Transverse colon (tissue), 4 donors: ENCODE data around the gene PTPRR. TPM values are rescaled to one million over a fixed set of nuclear protein-coding genes. Genes with fewer than 3 reads are reported as not detected.

ENCODE experiments used
- DNase-seq: peaks from one replicate; pipeline ENCODE4 v3.0.0-alpha.2; 2019
- H3K27ac ChIP-seq, 4 donors: fragments of 200-600 bp; sonication (generic); 2 replicates each; pipeline ENCODE4 v1.5.1; 2016 to 2018; ENCODE audit warnings: inconsistent platforms in 4 of 4
- H3K27me3 ChIP-seq: fragments of 200-600 bp; sonication (generic); 2 replicates; pipeline ENCODE4 v1.5.1; 2017; ENCODE audit warnings: inconsistent platforms
- H3K36me3 ChIP-seq, 4 donors: fragments of 200-600 bp; sonication (generic); 2 replicates each; pipeline ENCODE4 v1.5.1; 2017 to 2019; ENCODE audit warnings: inconsistent platforms in 4 of 4
- H3K4me1 ChIP-seq, 4 donors: fragments of 200-600 bp; sonication (generic); 2 replicates each; pipeline ENCODE4 v1.5.1; 2017 to 2020; ENCODE audit warnings: inconsistent platforms in 4 of 4
- H3K4me3 ChIP-seq, 4 donors: fragments of 200-600 bp; sonication (generic); 1 replicate in 1 of 4; 2 replicates in 3 of 4; pipeline versions ENCODE4 v1.5.1 to v1.6.1; 2017 to 2019; ENCODE audit warnings: inconsistent platforms in 4 of 4
- H3K9me3 ChIP-seq, 2 donors: fragments of 200-600 bp; sonication (generic); 2 replicates each; pipeline ENCODE4 v1.5.1; 2017 to 2019; ENCODE audit warnings: inconsistent platforms in 2 of 2
- CTCF ChIP-seq, 5 experiments: fragments of 200-600 bp in 3 of 5; fragments of 450-650 bp in 2 of 5; sonication (generic) in 3 of 5; IDR thresholded peaks; 1 replicate in 2 of 5; 2 replicates in 3 of 5; pipeline ENCODE4 v1.5.1; 2016 to 2017; ENCODE audit warnings: antibody characterized with exemption in 5 of 5, inconsistent platforms in 3 of 5, mild to moderate bottlenecking in 2 of 5, moderate library complexity in 1 of 5
- EP300 ChIP-seq: sonication (generic); formaldehyde crosslinking; IDR thresholded peaks from one replicate; pipeline ENCODE4 v1.6.1; 2017; ENCODE audit warnings: antibody characterized with exemption, low read depth
- POLR2A ChIP-seq: fragments of 450-650 bp; IDR thresholded peaks from one replicate; pipeline ENCODE4 v1.6.1; 2016; ENCODE audit warnings: antibody characterized with exemption, mild to moderate bottlenecking, moderate library complexity
- POLR2AphosphoS5 ChIP-seq, 3 donors: sonication (generic); formaldehyde crosslinking; IDR thresholded peaks; one replicate each; pipeline ENCODE4 v1.6.1; 2016; ENCODE audit warnings: antibody characterized with exemption in 3 of 3
- WGBS, 2 donors: methylation state at CpG; one replicate each; pipeline ENCODE4 v1.1.5; 2018; ENCODE audit warnings: low coverage in 1 of 2; 5-methylcytosine and 5-hydroxymethylcytosine counted together
- in situ Hi-C, 4 donors: fragments of 200-750 bp; cut with MboI; loops; one replicate each; pipeline versions ENCODE4 v1.15.0 to v1.15.1; 2017; ENCODE audit warnings: low sequenced_read_pairs in 3 of 4, low pct_ligation_motif_present in 1 of 4, low pct_unique_long_range_greater_than_20kb in 1 of 4
- intact Hi-C: fragments of 100-400 bp; cut with DNase I; formaldehyde crosslinking; loops from one replicate; pipeline ENCODE4 v1.15.1; 2023; ENCODE audit warnings: low total_unique reads
- total RNA-seq, 4 donors: library from RNA; depleted of rRNA; stranded (reverse); fragments of >200 nt; gene quantifications; one replicate each; pipeline ENCODE4 v1.1.0, GENCODE V29; 2016

The PTPRR gene
- total RNA-seq: 10 to 100 TPM in 3 of 4 donors, not detected in 1; 13.2 to 50.9 (median 31.4) TPM

- H3K4me1 ChIP-seq: peaks cover 0 to 4% (median 0%) of the 10 kb centered on the region in 4 donors
- no peaks in the 10 kb centered on the region for H3K36me3 ChIP-seq
- in situ Hi-C loops: no loop called here
- H3K4me3 ChIP-seq: peak within 1 kb of the TSS in 1 of 4 donors; percentile 5
- TF ChIP-seq POLR2A (no peak), EP300 (no peak), POLR2AphosphoS5 (IDR thresholded peaks at IDR 0.05) (no peak), CTCF (IDR thresholded peaks at IDR 0.05) (no peak)
- no peaks in the 10 kb centered on the region for H3K9me3 ChIP-seq
- intact Hi-C loops: no loop called here
- WGBS, 2 donors: 9% methylated on average over 26 of the region's 29 CpGs; no CpG with 5 or more reads in 1 of the 2 donors
- peaks cover 25% of the 10 kb centered on the region for H3K27me3 ChIP-seq
- H3K27ac ChIP-seq: no peak within 1 kb of the TSS
- no peak for DNase-seq
Measured at GRCh38 chr12:70920251-70920851, at the start of gene PTPRR. Gene PTPRR (minus strand): TSS chr12:70920738. CDS start chr12:70920390, 348 bp downstream.

GRCh38 chr12:70966996-70967790 is 46.7 kb upstream of the PTPRR start:
- Histone ChIP-seq H3K4me3 (no peak overlapping the region), H3K4me1 (no peaks in the 10 kb centered on the region), H3K27ac (no peak overlapping the region), H3K36me3 (no peaks in the 10 kb centered on the region), H3K9me3 (no peaks in the 10 kb centered on the region), H3K27me3 (no peaks in the 10 kb centered on the region)
- no peak for TF ChIP-seq POLR2A
- TF ChIP-seq POLR2AphosphoS5 (IDR thresholded peaks at IDR 0.05): no peak
- TF ChIP-seq EP300: no peak
- no peak for TF ChIP-seq CTCF (IDR thresholded peaks at IDR 0.05)
- intact Hi-C loops (no loop called here), in situ Hi-C loops (no loop called here)
- WGBS, 2 donors: 87 to 90% methylated on average over 8 of the region's 8 CpGs
- DNase-seq: no peak

DNA sequence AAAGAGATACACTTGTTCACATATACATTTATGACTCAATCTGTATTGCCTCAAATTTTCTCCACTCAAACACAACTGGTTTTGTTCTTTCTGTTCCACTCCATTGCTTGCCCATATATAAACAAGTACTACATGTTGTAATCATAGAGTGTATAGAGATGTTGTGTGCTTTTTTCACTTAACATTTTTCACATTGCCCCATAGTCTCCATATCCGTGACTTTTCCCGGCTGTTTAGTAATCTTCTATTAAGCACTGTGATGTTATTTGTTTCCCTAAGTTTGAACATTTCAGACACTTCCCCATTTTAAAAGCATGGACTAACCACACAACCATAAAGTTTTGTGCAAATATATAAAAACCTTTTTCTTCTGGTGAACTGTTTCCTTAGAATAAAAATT is 45.5 kb upstream of the PTPRR start:
- whole genome bisulfite sequencing, 2 donors: 67 to 85% methylated on average over 2 of the region's 2 CpGs
- Histone ChIP-seq H3K27ac (no peak overlapping the region), H3K9me3 (no peaks in the 10 kb centered on the region), H3K4me3 (no peak overlapping the region), H3K27me3 (no peaks in the 10 kb centered on the region), H3K4me1 (no peaks in the 10 kb centered on the region), H3K36me3 (no peaks in the 10 kb centered on the region)
- no peak for DNase-seq
- intact Hi-C loops: no loop called here
- in situ Hi-C loops: no loop called here
- TF ChIP-seq CTCF (IDR thresholded peaks at IDR 0.05) (no peak), EP300 (no peak), POLR2AphosphoS5 (IDR thresholded peaks at IDR 0.05) (no peak), POLR2A (no peak)

GRCh38 chr12:70964867-70965510 is 44.5 kb upstream of the PTPRR start:
- no peak overlapping the region for H3K4me3 ChIP-seq
- H3K27ac ChIP-seq: no peak overlapping the region
- H3K27me3 ChIP-seq: no peaks in the 10 kb centered on the region
- H3K4me1 ChIP-seq: no peaks in the 10 kb centered on the region
- TF ChIP-seq POLR2A (no peak), EP300 (no peak), POLR2AphosphoS5 (IDR thresholded peaks at IDR 0.05) (no peak)
- in situ Hi-C loops: no loop called here
- no peaks in the 10 kb centered on the region for H3K36me3 ChIP-seq
- 80 to 88% methylated on average over 1 to 4 of the region's 4 CpGs for WGBS, 2 donors
- intact Hi-C loops: no loop called here
- no peaks in the 10 kb centered on the region for H3K9me3 ChIP-seq
- DNase-seq: no peak
